C4-2B (cell line): Measurements from ENCODE around the gene MED19.
"Not testable (repeated sequence)": the region's sequence is repeated elsewhere in the genome, so short reads cannot be mapped to it uniquely, and the experiment has no call there.

Source experiments
- H3K27ac ChIP-seq: fragments of 450-650 bp; 2 replicates; pipeline ENCODE4 v1.5.1; 2017
- CTCF ChIP-seq: fragments of 450-650 bp; conservative IDR thresholded peaks from 2 replicates; pipeline ENCODE4 v1.5.1; 2017; ENCODE audit warnings: mild to moderate bottlenecking
- ZFX ChIP-seq: fragments of 450-650 bp; IDR thresholded peaks from 2 replicates; pipeline ENCODE4 v1.6.1; 2017

The MED19 gene

GRCh38 chr11:57703341-57703740, 8.7 kb downstream of the MED19 start:
- H3K27ac ChIP-seq: no peak overlapping the region
- TF ChIP-seq ZFX (no peak), CTCF (no peak)

- TF ChIP-seq ZFX: no peak
- TF ChIP-seq CTCF: no peak
- no peak overlapping the region for H3K27ac ChIP-seq
Observed at GRCh38 chr11:57700425-57700824, 11.6 kb downstream of the MED19 start.

GRCh38 chr11:57699813-57700212, 12.2 kb downstream of the MED19 start:
- H3K27ac ChIP-seq: no peak overlapping the region
- TF ChIP-seq CTCF (no peak), ZFX (no peak)

DNA sequence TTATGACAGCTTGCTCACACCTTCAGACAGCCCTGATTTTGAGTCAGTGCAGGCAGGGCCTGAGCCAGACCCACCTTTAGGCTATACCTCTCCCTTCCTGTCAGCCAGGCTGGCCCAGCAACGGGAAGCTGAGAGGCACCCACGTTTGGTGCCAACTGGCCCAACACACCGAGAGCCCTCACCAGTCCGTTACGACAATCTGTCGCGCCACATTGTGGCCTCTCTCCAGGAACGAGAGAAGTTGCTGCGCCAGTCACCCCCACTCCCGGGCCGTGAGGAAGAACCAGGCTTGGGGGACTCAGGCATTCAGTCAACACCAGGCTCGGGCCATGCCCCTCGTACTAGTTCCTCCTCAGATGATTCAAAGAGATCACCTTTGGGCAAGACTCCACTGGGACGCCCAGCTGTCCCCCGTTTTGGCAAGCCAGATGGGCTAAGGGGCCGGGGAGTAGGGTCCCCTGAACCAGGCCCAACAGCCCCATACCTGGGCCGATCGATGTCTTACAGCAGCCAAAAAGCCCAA, 13.1 kb downstream of the MED19 start:
- TF ChIP-seq CTCF (no peak), ZFX (no peak)
- H3K27ac ChIP-seq: no peak overlapping the region

DNA sequence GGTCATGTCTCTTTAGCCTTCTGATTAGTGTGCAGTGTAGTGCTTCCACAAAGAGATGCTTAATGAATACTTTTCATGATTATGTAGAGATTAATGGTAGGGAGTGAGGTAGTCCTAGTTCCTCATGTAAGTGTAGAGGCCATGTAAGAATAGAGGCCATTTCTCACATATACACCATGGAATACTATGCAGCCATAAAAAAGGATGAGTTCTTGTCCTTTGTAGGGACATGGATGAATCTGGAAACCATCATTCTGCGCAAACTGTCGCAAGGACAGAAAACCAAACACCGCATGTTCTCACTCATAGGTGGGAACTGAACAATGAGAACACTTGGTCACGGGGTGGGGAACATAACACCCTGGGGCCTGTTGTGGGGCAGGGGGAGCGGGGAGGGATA, 21.5 kb downstream of the MED19 start:
- not testable (repeated sequence) for H3K27ac ChIP-seq

DNA sequence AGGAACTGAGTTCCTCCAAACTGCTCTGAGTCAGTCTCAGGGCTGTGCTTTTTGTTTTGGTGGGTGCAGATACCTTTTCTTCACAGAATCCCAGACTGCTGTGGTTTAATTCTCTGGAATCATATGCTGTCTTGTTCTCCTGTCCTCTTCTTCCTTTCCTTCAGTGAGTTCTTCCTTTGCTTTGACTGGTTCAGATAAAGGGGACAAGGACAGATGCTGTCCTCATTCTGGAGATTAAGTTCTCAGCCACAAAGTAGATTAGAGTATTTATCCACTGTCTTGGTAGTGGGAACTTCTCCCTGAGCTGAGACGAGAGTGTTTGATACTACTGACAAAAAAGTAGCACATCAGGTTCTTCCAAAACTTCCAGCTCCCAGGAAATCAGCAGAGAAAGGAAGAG, 30.8 kb downstream of the MED19 start:
- no peak overlapping the region for H3K27ac ChIP-seq
- no peak for TF ChIP-seq ZFX
- no peak for TF ChIP-seq CTCF

- no peak for TF ChIP-seq ZFX
- no peak for TF ChIP-seq CTCF
- no peak overlapping the region for H3K27ac ChIP-seq
Observed at GRCh38 chr11:57680552-57680874, 31.5 kb downstream of the MED19 start.

- TF ChIP-seq CTCF: no peak
- no peak for TF ChIP-seq ZFX
- H3K27ac ChIP-seq: no peak overlapping the region
Observed at GRCh38 chr11:57679396-57679795, 32.6 kb downstream of the MED19 start.
